HG03135 (cell line): ENCODE results near the gene ESF1.

ENCODE experiments used
- ATAC-seq: cut with Tn5 transposase; IDR thresholded peaks from one replicate; pipeline ENCODE4 v1.9.1; 2021; ENCODE audit warnings: mild to moderate bottlenecking, moderate library complexity; ENCODE audit not compliant: unreplicated experiment

ESF1 gene, protein sequence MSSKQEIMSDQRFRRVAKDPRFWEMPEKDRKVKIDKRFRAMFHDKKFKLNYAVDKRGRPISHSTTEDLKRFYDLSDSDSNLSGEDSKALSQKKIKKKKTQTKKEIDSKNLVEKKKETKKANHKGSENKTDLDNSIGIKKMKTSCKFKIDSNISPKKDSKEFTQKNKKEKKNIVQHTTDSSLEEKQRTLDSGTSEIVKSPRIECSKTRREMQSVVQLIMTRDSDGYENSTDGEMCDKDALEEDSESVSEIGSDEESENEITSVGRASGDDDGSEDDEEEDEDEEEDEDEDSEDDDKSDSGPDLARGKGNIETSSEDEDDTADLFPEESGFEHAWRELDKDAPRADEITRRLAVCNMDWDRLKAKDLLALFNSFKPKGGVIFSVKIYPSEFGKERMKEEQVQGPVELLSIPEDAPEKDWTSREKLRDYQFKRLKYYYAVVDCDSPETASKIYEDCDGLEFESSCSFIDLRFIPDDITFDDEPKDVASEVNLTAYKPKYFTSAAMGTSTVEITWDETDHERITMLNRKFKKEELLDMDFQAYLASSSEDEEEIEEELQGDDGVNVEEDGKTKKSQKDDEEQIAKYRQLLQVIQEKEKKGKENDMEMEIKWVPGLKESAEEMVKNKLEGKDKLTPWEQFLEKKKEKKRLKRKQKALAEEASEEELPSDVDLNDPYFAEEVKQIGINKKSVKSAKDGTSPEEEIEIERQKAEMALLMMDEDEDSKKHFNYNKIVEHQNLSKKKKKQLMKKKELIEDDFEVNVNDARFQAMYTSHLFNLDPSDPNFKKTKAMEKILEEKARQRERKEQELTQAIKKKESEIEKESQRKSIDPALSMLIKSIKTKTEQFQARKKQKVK

DNA sequence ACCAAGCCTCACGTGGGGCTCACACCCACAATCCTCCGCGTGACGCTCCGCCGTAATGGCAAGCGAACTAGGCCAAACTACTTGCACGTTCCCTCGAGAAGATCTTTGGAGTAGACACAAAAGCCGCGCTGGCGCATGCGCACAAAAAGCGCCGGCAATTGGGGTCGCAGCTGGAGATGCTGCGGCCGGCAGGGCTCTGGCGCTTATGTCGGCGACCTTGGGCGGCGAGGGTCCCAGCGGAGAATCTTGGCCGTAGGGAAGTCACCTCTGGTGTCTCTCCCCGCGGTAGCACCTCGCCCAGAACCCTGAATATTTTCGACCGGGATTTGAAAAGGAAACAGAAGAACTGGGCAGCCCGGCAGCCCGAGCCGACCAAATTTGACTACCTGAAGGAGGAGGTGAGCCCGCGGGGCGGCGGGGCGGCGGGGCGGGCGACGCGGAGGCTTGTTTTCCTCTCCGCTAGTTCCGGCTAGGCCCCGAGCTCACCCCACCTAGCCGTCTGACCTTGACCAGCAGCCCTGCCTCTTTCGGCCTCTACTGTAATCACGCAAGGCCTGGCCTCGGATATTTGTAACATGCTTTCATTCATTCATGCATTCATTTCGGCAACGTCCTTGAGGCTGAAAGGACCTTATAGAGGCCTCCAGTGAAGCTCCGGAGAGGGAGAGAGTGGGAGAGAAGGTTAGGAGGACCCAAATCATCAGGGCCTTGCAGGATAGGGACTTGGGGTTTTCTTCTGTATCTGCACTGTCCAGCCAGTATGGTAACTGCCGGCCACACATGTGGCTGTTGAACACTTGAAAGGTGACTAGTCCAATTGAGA is at the start of gene ESF1, which contains the start of gene NDUFAF5:
ESF1 (minus strand) TSS at position 27 of the 823 bp plus-strand sequence. CDS start 1,779 bp downstream, outside the sequence.
NDUFAF5 (plus strand) TSS at position 136 of the 823 bp plus-strand sequence; CDS start at position 177, 41 bp downstream.
- peak; percentile 95 for ATAC-seq

DNA sequence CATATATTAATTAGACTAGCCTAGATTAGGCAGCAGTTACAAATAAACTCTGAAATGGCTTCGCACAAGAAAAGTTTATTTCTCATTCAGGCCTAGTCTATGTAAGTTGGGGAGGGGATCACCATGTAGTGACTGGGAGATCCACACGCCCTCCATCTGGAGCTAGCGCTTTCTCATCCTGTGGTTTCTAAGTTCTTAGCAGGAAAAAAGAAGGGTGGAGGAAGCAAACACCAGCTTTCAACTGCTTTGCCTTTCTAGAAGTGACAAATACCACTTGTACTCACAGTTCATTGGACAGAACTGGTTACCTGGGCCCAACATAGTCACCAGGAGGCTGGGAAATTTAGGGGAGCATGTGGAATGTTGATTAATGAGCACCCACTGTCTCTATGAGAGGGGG is 46.8 kb upstream of the ESF1 start:
- no peak for ATAC-seq

- ATAC-seq = no peak
Observed at GRCh38 chr20:13825465-13825864, 40.7 kb upstream of the ESF1 start.

- no peak for ATAC-seq
Observed at GRCh38 chr20:13824459-13824858, 39.7 kb upstream of the ESF1 start.

DNA sequence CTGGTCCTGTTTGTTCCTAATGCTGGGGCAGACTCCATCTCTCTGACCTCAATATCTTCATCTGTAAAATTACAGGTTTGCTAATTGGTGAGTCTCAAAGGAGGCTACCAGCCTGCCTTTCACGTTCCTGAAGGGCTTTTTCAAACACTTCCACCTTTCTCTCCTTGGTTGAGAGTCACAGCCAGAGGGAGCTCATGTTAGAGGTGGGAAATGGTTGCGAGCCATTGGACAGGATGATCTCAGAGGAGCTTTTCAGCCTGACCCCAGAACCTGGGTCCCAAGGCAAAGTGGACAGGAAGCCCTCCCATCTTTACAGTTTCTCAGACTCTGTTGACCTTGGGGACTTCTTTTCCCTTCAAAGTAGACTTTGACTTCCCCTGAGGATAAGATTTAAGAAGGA is 37.7 kb upstream of the ESF1 start:
- ATAC-seq = no peak

- no peak for ATAC-seq
Observed at GRCh38 chr20:13821876-13822275, 37.2 kb upstream of the ESF1 start.

DNA sequence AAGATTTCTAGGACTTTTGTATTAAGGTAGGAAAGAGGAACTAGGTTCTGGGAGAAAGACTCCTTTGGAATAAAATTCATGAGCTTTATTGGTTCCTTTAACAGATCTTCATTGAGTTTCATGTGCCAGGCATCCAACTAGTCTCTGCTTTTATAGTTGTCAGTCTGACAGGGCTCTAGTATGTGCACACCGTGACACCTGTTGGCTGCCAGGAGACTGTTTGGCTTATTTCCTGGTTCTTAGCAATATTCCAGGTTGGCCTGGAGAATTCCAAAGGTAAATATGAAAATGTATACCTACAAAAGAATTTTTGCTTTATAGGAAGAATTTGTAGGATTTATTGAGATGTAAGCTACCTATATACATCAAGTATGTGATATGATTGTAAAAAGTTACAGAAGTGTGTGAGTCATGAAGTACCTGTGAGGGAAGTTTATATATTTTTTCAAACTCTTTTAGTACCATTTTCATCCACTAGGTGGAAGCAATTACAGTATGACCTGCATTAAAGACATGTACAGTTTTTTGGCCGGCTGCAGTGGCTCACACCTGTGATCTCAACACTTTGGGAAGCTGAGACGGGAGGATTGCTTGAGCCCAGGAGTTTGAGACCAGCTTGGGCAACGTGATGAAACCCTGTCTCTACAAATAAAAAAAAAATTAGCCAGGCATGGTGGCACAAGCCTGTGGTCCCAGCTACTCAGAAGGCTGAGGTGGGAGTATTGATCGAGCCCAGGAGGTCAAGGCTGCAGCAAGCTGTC is 35.3 kb upstream of the ESF1 start:
- ATAC-seq = no peak

GRCh38 chr20:13817342-13817741 is 32.6 kb upstream of the ESF1 start:
- no peak for ATAC-seq

DNA sequence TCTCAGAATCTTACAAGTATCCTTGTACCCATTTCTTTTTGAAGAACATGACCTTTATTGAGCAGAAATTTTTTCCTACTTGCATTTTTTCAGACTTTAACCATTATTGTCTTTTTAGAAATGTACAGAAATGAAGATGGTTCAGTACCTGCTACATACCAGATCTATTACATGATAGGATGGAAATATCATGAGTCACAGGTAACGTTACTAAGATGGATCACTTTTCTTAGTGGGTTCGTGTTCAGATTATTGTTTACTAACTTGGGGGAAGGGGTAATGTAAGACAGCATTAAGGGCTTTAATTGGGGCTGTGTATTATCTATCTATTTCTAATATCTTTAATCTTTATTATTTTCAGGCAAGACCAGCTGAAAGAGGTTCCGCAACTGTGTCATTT is 32.0 kb upstream of the ESF1 start:
- no peak for ATAC-seq

- ATAC-seq = no peak
Observed at GRCh38 chr20:13814672-13815071, 30.0 kb upstream of the ESF1 start.

DNA sequence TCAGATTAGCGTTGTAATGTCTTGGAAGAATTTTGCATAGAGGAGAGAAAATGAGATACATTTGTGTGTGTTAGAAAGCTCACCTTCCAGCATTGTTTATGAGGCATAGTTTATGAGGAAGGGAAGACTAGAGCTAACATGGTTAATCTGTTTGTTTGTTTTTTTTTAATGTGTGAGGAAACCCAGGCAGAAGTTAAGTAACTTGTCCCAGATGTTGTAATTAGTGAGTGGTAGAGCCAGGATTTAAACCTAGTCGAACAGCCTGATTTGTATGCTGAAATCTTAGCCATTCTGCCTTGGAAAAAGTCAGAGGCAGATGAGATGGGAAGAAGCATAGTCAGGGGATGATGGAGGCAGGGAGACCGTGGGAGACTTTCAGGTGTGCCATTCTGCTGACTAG is 29.2 kb upstream of the ESF1 start:
- no peak for ATAC-seq

DNA sequence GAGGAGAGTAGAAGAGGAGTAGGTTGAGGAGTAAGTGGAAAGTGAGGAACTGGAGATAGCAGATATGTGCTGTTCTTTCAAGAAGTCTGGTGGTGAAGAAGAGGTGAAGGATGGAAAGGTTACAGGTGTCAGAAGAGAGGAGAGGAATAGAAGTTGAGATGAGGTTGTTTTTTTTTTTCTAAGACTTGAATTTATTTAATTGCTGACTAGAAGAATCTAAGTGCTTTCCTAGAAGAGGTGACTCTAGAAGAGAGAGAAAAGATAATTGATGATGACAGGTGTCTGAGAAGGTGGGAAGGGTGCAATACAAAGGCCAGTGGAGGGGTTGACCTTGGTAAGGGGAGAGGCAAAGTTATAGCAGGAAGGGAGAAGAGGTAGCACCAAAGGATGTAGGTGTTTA is 25.7 kb upstream of the ESF1 start:
- no peak for ATAC-seq

DNA sequence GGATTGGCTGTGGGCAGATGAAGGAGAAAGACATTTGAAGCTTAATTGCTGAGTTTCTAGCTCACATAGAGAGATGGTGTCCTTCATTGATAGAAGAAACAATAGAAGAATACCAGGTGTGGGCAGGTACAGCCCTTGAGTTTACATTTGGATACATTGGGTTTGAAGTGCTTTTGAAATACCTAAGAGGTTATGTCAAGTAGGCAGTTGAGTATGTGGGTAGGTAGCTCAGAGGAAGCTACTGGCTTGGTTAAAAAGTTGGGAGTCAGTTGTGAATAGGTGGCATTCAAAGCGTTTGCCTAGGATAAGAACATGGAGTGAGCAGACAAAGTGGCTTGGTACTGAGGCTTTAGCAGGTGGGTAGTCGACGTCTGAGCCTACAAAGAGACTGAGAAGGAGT is 25.1 kb upstream of the ESF1 start:
- ATAC-seq = no peak

DNA sequence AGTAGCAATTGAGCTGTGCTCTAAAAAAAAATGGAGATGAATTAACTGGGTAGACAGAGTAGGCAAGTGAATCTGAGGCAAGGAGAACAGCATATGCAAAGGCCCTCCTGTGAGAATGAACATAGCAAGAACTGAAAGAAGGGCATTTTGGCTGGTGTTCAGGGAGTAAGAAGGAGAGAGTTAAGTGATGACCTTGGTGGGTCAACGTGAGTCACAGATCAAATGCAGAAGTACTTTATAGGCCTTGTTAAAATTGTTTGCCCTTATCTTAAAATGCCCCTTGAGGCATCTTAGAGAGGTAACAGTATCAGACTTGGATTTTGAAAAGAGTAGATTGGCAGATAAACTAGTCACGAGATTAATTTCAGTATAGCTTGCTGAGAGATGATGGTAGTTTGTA is 24.7 kb upstream of the ESF1 start:
- no peak for ATAC-seq

- no peak for ATAC-seq
Observed at GRCh38 chr20:13800728-13801134, 16.0 kb upstream of the ESF1 start.

GRCh38 chr20:13799974-13800373 is 15.3 kb upstream of the ESF1 start:
- no peak for ATAC-seq

DNA sequence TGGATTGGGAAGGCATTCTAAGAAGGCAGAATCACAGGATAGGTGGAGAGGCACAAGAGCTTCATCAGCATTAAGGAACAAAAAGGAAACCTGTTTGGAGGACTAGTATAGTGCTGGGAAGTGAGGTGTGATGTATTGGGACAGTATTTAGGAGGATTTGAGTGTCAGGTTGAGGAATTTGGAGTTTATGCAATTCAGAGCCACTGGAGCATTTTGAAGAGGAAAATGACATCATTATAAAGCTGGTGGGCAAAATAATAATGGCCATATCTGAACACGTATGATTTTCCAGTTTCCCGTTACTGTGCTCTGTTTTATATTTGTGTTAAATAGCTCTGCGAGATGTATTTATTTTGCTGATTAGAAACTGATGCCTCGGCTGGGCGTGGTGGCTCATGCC is 14.3 kb upstream of the ESF1 start:
- no peak for ATAC-seq

DNA sequence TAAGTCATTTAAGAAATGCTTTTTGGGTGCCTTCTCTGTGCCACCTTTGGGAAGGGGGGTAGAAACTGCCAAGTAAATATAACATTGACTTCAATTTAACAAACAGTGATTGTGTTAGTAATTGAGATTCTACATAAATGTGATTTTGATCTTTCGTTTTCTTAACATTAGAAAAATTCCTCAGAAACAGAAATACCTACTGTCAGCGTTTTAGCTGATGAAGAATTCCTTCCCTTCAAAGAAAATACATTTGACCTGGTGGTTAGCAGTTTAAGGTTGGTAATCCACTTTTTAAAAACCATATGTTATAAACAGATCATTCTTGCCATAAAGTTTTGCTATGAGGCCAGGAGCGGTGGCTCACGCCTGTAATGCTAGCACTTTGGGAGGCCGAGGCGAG is 9.9 kb upstream of the ESF1 start:
- ATAC-seq = no peak

DNA sequence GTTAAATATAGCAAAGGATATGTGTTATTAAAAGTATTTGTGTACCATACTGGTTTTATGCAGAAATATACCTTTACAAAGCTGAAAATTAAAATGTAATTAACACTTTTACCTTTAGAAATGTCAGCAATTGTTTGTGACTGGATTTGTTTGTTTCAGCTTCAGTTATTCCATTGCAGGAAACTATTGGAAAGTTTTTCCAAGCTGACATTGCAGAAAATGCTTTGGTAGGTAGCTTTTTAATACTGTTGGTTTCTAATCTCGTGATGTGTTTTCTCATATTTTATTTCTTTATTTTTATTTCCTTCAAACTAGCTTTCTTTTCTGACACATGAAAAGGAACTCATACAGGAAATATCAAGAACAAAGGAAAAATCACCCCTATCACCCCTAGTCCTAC is 8.3 kb upstream of the ESF1 start:
- no peak for ATAC-seq
